ENCODE measurements around the gene SLC6A19. TPM values are rescaled to one million over a fixed set of nuclear protein-coding genes. Genes with fewer than 3 reads are reported as not detected.

Gene SLC6A19
- total and polyA plus RNA-seq, 2 of the 13 experiments (the other 11 are each of a cell fraction or from before 2014, with no cell fraction given): 0.02 TPM; not detected in 1

GRCh38 chr5:1172670-1173404 is 28.6 kb upstream of the SLC6A19 start (continued):
- TF ChIP-seq SSRP1 (CRISPR knock-in tag; IDR thresholded peaks at IDR 0.05) (no peak), IRX3 (CRISPR knock-in tag; IDR thresholded peaks at IDR 0.05; ENCODE audit: borderline replicate concordance, low read depth) (no peak), RXRA (CRISPR knock-in tag; IDR thresholded peaks at IDR 0.05) (no peak), DNMT3B (CRISPR knock-in tag; conservative IDR thresholded peaks at IDR 0.05) (no peak), TCF7 (IDR thresholded peaks at IDR 0.05; ENCODE audit: low read depth) (no peak), ZNF839 (CRISPR knock-in tag; IDR thresholded peaks at IDR 0.05; ENCODE audit: borderline replicate concordance) (no peak), ZNF446 (CRISPR knock-in tag; IDR thresholded peaks at IDR 0.05) (no peak)

DNA sequence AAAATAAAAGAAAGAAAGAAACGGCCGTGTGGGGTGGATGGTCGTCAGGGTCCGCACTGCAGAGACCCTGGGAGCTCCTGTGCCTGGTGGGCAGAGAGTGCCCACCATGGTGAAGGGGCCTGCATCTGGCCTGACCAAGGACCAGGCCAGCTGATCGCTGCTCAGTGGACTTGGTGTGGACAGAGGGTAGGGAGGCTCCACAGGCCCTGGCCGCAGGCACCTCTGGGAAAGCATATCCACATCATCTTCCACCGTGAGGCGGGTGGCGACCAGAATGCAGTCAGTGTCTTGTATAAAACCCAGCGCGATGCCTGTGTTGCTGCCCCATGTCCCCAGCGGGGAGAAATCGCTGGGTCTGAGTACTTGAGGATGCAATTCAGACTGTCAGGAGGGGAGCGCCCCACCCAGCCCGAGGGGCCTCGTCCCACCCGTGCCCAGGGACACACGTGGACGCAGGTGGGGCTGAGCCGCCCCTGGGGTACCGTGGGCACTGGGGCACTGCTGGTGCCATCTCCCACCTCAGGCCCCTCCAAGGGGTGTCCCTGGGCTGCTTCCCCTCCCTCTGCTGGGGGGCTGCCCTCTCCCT is 27.8 kb upstream of the SLC6A19 start:
- H3K4me3 ChIP-seq (replicated peaks in 1 of 3; ENCODE audit: insufficient read depth in 1 of 3, low read depth in 2 of 3, low read length in 3 of 3): peak overlapping the region in 1 of 3 experiments; percentile 8; a peak in 1 of 6 replicates
- no peaks in the 10 kb centered on the region for H3K36me3 ChIP-seq (replicated peaks in 1 of 2; ENCODE audit: control insufficient read depth in 1 of 2, insufficient read depth in 2 of 2, low read length in 2 of 2)
- H2AFZ ChIP-seq (ENCODE audit: low read length): no peak overlapping the region
- BruUV-seq (replicated peaks): no TSS peak
- WGBS (ENCODE audit: low lambda C conversion rate): 68% methylated on average over 12 of the region's 21 CpGs
- ATAC-seq (no peak), FAIRE-seq (no peak), DNase-seq (ENCODE audit: low spot score) (no peak)
- peaks cover 0 to 18% of the 10 kb centered on the region in 2 experiments; a peak in 3 of 5 replicates for H3K27me3 ChIP-seq (ENCODE audit: control insufficient read depth in 1 of 2, insufficient read depth in 2 of 2, low read length in 2 of 2)
- H3K4me1 ChIP-seq (ENCODE audit: insufficient read depth, low read length): peaks cover 37% of the 10 kb centered on the region
- no peaks in the 10 kb centered on the region for H4K20me1 ChIP-seq (ENCODE audit: insufficient read depth, low read length)
- intact Hi-C loops (cut with micrococcal nuclease; ENCODE audit: unreplicated experiment): loop anchor here (1.0 kb wide), 2 partner anchors 10 to 31 kb away; no protein-coding TSS in a partner anchor
- H3K9me3 ChIP-seq (ENCODE audit: low read length): no peaks in the 10 kb centered on the region
- in situ Hi-C loops (cut with HindIII; ENCODE audit: extremely low pct_ligation_motif_present, low pct_unique_long_range_greater_than_20kb): loop anchor here (5.0 to 10.0 kb wide), 2 partner anchors 64 to 471 kb away; no protein-coding TSS in a partner anchor
- ChIA-PET CTCF (ENCODE audit: low intra/inter-chr PET ratio, low total read pairs) (interaction anchor here (2.0 to 2.7 kb wide), 2 partner anchors 31 to 250 kb away, joined by 6 to 24 read pairs; no protein-coding TSS in a partner anchor), POLR2A (interaction anchor here (0.6 to 3.6 kb wide), 11 partner anchors 8 to 123 kb away, joined by 3 to 47 read pairs (median 4); no protein-coding TSS in a partner anchor)
- TF ChIP-seq ZFY (CRISPR knock-in tag; IDR thresholded peaks at IDR 0.05) (0 out of 2 replicates have a peak, but pooled peaks have one; percentile 9), ZBTB38 (CRISPR knock-in tag; IDR thresholded peaks at IDR 0.05) (no peak), NONO (IDR thresholded peaks at IDR 0.05) (no peak), NONO (CRISPR knock-in tag; conservative IDR thresholded peaks at IDR 0.05) (0 out of 2 replicates have a peak, but pooled peaks have one; percentile 20), HNRNPL (IDR thresholded peaks at IDR 0.05; ENCODE audit: low read depth, low read length) (0 out of 2 replicates have a peak, but pooled peaks have one; percentile 14)
- H3K79me2 ChIP-seq (ENCODE audit: insufficient read depth, low read length): no peaks in the 10 kb centered on the region
- H3K27ac ChIP-seq (ENCODE audit: extremely low read length, insufficient read depth, low read length): no peak overlapping the region
- H3K4me2 ChIP-seq (ENCODE audit: low read depth, low read length): peak overlapping the region; percentile 62; the same call in 1 of the 2 replicates
- H3K9ac ChIP-seq (ENCODE audit: insufficient read depth, low read depth, low read length): 0 out of 2 replicates have a peak overlapping the region, but pooled peaks have one; percentile 25

Measured in HepG2 (cell line).